Measurements from ENCODE around the gene ITPR2.

The ITPR2 gene

DNA sequence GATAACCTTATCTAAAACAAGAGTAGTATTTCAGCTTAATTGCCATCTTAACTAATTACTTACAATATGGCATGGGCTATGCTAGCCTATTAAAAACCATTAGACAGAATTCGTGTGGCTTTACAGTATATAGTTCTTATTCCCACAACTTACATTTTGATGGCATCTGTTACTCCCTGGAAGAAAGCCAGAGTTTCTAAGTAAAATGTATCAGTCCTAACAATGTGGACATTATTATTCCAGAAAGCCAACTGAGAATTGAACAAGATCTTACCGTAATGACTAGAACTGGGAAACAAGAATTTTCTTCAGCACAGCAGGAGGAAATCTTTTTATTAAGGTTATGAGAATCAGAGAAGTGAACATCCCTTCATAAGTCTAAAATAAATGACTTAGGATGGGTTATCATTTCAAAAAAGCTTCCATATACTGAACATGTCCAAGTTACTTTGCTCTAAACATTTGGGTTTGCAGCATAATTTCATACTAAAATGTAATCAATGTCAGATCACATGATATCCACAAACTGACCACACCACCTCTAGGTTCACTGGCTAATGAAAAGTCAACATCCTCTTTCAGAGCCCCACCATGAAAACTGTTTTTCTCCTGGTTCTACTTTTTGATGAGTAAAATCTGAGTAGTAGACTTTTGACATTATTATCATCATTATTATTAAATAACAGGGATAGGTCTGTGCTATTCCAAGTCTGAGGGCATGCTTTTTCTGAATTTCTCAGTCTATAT is 457.9 kb downstream of the ITPR2 start:
- DNase-seq = no peak

DNA sequence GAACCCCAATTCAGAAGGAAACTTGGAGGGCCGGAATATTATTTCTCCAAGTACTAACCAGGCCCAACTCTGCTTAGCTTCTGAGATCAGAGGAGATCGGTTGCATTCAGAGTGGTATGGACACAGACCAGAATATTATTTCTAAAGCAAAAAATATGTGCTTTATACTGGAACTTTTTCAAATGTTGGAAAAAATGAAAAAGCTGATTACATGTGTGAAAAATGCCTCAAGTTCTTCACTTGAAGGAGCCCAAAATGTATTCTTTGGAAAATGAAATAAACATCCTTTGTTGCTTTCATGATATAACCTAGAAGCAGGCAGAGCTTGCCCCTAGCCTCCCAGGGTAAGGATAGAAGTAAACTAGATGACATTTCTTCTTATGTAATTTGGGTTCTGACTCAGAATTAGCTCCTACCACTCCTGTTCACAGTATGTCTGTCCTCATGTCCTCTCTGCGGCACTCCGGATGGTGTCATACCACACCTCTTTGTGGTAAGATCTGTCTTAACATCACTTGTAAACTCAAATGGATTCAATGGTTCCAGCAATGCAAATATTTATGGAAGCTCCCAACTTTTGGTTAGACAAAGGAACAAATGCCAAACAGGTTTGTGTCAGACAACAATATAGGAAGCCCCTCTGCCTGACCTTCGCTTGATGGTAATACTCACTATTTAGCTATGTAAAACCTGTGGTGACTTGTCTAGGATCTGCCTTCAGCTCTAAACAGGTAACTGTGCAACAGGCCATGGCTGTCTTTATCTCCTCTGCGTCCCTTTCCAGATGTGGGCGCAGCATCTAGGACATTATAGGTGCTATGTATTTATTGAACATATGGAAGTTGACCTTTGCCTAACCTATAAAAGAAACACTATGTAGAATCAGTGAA is 459.1 kb downstream of the ITPR2 start:
- no peak for DNase-seq

DNA sequence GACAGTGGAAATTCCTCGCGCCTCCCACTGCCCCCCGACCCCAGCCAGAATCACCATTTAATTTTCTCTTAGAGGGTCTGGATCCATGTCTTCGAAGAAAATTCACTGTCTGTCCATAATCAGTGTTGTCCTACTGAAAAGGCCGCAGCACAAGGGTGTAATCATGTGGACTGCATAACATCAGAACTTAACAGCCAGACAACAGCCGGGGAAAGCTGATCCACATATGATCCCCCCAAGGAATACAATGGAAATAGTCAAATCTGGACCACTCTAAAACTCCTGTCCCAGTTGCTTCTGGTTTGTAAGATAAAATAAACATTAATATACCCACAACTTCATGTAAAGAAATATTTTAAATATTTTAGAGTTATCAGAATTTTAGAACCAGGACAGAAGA is 460.1 kb downstream of the ITPR2 start:
- DNase-seq = no peak

DNA sequence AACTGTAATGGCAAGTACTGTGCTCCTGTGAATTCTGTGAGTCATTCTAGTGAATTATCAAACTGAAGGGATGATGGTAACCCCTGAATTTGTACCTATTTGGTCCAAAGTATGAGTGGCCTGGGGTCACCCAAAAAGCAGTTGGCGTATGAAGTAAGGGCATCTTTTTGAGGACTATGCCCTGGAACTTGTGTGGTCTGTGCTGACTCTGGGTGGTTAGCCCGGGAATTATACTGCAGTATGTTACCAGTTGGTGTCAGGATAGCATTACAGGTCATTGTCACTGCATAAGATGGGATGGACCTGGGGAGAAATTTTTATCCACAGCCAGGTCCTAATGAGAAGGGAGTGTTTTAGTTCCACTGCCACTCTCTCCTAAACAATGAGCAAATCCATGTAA is 462.9 kb downstream of the ITPR2 start:
- DNase-seq = no peak

DNA sequence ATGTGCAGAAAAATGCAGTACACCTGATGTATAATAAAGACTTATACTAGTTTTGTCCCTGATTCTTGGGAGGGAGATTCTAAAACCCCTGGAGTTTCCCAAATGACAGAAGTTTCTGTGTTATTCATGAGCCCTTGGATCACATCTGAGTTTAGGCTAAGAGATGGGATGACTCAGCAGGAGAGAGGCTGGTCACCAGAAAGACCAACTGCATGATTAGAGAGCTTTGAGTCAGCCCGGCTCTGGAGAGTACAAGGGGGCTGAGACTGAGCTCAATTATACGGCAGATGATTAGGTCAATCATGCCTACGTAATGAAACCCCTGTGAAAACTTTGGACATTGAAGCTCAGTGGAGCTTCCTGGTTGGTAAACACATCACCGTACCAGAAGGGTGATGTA is 463.4 kb downstream of the ITPR2 start:
- no peak for DNase-seq

DNA sequence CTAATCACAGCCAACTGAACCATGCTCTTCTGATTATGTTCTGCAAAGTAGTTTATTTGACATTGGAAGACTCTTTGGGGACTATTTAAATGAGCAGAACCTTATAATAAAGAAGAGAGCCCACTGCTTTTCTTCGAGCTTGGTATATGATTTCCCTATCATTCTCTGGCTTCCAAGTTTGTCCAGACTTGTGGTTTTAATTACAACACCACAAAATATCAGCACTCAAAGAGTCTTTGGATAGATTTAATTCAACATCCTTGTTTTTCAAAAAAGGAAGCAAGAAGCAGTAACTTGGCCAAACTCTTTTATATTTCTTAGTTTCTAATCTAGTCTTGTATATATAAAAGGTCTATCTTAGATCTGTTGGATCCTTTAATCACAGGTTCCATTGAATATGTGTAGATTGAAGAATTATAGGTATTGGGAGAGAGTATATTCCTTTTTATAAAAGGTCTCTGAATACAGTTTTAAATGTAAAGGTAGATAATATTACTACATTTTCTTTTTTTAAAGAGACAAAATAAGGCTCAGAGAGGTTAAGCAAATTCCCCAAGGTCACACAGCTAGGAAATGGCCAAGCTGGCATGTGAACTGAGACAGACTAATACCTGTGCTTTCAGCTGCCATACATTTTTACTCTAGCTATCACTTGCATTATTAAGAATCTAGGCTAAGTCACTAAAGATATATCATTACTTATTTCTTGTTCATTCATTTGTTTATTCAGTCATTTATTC is 464.8 kb downstream of the ITPR2 start:
- no peak for DNase-seq

DNA sequence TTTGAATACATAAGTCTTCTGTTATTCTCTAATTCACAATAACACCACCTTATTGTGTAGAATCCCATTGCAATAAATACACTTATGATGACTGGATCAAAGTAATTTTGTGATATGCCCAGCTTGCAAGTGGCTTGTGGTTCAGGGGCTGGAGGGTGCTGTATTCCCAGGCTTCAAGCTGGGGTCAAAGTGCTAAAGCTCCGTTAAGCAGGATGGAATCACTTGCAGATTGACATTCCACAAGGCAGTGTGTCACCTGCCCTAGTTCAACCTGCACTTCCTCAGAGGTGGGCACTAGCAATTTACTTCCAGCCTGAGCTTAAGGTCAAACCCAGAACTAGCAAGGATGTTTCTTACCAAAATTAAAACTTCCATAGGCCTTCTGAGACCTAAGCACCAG is 471.0 kb downstream of the ITPR2 start:
- DNase-seq = no peak

DNA sequence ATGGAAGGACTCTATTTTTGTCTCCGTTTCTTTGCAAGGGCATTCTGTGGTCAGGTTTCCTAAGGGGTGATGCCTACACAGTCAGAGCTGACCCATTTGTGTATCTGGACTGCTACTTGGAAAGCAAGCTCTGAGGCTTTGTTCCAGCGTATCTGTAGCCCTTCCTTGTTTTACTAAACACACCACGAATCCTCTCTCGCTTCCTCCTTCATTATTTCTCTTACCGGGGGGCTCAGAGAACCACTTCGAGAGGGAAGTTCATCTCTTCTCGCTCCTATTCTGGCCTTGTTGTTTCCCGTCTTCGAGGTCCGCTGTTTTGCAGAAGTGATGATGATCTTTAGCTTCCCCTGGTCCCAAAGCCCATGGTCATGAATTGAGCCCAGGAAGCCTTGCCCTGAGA is 472.9 kb downstream of the ITPR2 start:
- no peak for DNase-seq

DNA sequence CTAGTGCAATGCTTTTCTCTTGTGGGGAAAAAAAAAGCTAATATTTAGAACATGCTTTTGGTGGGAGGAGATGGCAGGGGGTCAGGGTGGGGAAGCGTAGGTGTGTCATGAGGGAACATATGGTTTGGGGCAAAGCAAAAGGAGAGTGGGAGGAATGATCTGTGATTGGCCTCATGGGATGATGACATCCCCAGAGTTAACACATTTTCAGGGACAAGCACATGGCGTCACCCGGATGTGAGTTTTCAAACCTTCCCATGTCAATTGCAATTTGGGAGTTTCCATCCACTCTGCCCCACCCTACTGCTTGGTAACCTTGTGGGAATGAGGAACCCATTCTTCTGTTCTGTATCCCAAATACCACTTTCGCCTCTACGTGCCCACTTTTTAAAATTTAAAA is 473.4 kb downstream of the ITPR2 start:
- no peak for DNase-seq

DNA sequence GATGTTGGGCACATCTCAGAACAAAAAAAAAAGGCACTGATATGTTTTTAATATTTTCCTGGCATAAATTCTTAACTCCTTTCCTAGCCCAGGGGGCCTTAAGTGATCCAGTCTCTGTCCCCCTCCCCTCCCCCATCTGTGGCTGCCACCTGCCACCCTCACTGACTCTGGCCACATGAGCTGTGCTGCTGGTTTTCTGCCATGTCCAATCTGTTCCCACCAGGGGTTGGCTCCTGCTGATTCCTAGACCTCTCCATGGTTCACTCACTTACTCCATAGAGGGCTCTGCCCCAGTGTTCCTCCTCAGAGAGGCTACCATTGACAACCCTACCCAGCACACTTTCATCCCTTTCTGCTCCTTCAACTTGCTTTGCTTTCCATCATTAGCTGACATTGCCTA is 474.3 kb downstream of the ITPR2 start:
- no peak for DNase-seq

DNA sequence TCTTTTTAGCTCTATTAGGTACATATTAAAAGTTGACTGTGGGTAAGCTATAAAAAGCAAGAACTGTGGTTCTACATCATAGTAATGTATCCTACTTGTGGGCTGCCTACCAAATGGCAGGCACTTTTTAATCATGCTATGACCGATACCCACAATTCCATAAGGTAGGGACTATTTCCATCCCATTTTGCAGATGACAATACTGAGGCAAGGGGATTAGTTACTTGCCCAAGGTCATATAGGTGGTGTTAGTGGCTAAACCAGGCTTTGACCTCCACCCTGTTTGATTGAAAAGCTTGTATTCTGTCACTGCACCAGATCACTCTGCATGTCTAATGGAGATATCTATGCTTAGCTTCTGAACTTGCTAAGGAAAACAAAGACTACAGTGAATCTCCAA is 485.7 kb downstream of the ITPR2 start:
- no peak for DNase-seq

DNA sequence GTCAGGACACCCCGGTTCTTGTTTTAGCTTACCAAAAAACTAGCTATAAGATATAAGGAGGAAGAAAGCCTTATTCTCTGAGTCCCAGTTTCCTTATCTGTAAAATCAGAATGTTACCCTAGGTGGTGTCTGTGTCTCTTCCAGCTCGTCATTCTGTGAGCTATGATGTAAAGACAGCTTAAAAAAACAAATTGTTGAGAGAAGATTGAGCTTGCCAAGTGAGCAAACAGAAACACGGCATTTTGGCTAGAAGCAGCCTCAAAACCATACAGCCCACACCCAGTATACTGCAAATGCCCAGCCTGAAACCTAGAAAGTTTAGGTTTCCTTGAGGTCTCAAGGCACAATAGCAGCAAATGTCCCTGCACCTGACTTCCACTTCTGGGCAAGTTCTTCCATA is 486.3 kb downstream of the ITPR2 start:
- DNase-seq = no peak

DNA sequence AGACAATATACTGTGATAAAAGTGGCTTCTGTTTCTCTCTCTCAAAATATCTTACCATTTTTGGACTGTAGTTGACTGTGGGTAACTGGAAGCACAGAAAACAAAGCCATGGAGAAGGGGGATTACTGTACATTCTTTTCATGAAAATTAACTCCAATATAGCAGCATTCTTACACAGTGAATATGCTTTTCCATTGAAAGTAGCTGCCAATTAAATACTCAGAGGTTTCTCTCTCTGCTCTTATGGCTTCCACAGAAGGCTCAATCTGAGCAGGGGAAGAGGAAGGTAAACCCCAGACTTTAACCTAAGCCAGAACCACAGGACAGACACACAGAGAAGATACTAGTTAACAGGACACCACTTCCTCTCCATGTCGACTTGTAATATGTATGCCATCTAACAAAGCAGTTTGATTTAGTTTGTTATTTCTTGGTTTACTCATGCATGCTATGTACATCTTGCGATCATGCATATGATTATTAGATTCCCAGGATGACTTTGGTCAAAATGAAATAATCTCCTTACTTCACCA is 487.5 kb downstream of the ITPR2 start:
- no peak for DNase-seq

DNA sequence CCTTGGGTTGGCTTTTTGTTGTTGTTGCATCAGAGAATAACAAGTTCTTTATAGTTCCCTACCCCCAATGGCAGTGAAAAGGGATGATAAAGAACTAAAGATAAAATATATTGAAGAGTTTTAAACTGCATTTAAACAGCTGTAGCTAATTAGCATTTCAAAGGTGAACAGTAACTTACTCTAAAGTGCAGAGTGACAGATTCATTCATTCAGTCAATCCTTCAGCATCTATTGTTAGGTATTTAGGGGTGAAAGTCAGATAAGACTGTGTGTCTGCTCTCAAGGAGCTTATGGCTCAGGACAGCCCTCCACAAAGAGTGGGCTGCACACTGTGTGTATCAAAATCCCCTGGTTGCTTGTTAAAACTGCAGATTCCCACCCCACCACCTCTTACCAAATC is 491.5 kb downstream of the ITPR2 start:
- no peak for DNase-seq

DNA sequence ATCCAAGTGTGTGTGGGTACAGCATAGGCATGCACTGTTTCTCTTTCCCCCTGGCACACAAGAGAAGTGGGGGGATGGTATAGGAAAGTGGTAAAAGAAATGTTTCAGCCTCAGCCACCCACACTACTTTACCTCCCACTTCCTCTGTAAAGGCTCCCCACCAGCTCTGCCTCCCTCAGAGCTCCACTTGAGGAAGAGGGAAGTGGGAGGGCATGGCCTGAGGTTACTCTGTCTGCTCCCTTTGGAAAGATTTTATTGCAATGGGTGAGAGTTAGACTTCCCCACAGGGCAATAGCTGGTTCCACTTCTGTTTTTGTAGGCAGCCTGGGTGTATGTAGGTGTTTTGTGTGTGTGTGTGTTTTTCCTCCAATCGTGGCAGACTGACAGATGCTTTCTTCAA is 492.3 kb downstream of the ITPR2 start:
- no peak for DNase-seq

DNA sequence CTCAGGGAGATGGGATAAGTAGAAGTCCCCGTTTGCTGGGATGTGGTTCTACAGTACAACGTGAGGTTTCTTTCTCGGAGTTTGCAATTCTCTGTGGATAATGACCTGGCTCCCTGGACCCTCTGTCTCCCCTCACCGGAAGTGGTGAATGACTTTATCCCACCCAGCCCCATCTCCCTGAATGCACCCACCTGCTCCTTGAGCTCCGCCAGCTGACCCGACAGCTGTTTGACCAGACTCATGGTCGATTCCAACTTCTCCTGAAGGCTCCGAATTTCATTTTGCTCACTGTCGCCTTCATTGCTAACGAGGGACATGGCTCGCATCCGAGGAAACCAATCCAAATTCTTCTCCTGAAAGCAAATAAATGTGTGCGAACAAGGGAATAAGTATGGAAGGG is 493.0 kb downstream of the ITPR2 start:
- no peak for DNase-seq

DNA sequence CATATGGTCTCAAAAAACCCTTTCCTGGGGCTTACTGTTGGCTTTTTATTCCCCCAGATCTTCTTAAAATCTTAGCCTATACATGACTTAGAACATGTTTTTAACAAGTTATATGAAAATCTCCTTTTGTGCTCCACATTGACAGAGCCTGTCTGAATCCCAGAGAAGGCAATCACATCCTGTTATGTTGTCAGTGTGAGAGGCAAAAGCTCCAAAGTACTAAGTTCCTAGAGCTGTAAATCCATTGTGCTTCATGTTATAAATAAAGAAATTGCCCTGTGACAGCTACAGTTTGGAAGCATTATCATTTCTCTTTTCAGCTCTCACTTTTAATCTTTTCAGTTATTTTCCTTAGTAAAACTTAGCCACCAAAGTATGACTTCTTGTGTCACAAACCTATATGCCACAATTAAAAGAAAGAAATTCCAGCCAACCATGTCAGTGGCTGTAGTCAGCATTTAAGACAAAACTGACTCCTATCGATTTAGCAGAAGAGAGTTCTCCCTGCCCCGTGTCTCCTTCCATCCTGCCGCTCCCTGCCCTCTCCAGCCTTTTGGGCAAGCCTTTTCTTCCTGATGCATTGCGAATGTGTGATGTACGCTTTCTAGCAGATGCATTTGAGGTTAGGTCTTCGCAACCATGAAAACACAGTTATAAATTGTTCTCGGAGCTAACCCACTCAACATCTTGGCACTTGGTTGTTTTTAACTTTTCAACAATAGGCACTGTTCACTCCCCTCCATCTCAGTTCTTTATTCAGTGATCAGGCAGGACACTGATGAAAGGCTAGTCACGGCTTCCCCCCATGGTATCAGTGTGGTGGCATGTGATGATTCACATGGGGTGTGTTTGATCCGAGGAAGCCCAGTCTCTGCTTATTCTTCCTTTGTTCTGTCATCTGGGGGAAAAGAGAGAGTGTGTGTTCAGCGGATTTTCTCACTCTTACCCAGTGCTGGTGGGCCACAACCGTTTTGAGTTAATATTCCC is 494.1 kb downstream of the ITPR2 start:
- no peak for DNase-seq

DNA sequence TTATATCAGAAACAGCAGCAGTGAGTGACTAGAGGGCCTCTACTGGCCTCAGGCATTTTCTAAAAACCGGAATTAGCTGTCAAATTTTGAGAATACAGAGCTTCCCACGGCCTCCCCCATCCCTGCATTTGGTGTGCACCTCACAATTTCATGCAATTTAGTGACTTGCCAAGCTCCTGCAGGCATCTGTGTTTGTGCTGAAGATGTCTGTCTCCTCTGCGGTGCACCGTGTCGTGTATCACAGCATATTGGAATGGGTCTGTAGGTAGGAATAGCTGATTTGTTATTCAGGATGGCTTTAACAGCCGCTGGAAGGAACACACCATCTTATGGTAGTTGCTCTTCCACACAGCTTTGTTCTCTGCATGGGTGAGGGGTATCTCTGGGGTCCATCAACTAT is 497.3 kb downstream of the ITPR2 start:
- DNase-seq = no peak

DNA sequence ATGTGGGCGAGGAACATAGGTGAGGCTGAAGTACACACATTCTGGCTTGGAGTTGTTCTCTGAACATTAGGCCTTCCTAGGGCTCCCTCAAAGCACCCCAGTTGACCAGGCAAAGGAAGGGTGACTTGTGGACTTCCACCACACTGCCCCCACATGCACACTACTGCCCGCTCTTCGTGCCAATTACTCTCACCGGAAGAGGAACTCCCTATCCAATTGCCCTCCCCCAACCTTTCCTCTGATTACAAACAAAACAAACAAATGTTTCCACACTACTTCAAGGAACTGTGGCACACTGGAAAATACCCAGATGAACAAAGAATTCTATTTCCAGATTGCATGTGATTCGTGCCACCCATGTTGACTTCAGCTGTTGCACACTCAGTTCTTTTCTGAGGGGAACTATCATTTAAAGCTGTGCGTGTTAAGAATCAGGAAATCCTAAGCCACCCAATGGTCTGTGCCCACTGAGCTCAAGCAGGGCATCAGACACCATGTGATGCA is 498.3 kb downstream of the ITPR2 start:
- DNase-seq = no peak

DNA sequence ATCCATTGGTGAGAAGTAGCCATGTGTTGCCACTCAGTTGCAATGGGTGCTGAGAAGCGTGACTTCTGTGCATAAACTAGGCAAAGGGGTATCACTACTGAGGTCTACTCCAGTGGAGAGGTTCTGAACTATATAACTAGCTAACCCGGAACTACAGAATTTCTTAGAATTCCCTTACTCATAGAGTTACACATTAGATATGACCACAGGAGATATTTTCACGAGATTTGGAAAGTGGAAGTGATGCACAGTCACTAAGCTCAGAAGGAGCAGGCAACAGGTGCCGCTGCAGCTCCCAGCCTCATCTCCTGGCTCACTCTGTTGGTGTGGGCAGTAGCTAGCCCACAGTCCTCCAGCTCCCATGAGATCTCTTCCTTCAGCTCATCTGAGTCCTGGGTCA is 501.0 kb downstream of the ITPR2 start:
- no peak for DNase-seq

DNA sequence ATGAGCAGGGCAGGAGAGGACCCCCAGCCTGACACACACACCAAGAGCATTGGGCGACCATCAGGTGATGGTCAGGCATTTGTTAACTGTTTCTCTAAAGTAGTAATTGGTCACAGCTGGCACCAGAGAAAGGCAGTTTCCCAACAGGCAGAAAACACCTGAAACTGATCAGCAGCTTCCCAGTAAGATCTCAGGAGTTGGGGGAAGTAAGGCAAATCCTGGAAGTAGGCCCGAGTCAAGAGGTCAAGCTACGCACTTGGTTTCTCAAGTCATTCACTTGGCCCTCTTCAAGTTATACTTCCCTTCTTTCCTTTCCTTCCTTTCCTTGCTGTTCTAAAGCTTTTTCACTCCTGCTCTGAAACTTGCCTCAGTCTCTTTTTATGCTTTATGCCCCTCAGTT is 501.9 kb downstream of the ITPR2 start:
- DNase-seq = no peak

All from effector CD4-positive, alpha-beta T cell (primary cell).